COR-L47 (cell line): ENCODE data around the gene RAC3.
A peak's percentile ranks its signal among the peaks of the same experiment; 100 is the strongest.

Experiments used
- DNase-seq: peaks from one replicate; lab custom pipeline; 2025; lab: John Stamatoyannopoulos, UW

Gene RAC3

DNA sequence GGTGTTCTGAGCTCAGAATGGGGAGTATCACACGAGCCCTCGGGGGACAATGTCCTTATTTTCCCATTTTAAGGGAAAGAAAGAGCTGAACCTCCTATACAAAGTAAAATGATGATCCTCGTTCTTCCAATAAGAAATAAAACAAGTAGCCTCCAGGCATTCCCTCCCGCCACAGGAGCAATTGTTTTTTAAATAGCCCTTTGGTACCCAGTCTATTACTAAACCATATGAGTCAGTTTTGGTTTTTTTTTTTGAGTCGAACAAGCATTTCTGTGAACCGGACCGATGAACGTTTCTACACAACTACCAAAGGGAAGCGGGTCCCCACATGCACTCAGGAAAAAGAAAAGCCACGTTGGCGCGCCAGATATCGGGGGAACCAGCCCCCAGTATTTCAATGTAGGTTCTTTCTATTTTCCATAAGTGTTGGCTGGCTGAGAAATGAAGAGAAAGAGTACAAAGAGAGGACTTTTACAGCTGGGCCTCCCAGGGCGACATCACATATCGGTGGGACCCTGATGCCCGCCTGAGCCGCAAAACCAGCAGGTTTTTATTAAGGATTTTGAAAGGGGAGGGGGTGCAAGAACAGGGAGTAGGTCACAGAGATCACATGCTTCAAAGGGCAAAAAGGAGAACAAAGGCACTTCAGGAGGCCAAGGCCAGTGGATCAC lies 9.8 kb downstream of the RAC3 start:
- no peak for DNase-seq

DNA sequence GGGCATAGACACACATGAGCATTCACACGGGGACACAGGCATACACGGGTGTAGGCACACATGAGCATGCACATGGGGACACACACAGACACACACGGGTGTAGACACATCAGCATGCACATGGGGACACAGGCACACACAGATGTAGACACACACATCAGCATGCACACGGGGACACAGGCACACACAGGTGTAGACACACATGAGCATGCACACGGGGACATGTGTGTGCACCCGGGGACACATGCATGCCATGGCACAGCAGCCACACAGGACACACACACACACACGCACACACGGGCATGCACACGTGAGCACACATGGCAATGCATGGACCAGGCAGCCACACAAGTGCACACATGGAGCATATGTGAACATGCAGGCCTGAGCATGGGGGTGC lies 11.2 kb downstream of the RAC3 start:
- no peak for DNase-seq

DNA sequence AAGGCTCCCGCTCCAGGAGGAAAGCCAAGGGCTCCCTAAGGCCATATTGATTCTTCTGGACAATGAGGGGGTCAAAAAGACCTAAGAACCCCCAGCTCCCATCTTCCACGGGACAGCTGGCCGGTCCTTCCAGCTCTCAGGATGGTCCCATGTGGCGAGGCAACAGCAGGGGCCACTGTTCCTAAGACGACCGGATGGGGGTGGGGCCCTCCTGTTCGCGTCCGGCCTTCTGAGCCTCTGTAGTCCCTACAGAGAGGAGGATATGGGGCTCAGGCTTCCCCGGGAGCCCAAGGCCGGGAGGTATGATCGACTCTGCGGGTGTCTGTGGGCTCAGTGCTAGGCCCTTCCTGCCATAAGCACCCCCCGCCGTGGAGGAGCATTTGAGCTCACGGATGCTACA lies 12.0 kb downstream of the RAC3 start:
- DNase-seq, result no peak

DNA sequence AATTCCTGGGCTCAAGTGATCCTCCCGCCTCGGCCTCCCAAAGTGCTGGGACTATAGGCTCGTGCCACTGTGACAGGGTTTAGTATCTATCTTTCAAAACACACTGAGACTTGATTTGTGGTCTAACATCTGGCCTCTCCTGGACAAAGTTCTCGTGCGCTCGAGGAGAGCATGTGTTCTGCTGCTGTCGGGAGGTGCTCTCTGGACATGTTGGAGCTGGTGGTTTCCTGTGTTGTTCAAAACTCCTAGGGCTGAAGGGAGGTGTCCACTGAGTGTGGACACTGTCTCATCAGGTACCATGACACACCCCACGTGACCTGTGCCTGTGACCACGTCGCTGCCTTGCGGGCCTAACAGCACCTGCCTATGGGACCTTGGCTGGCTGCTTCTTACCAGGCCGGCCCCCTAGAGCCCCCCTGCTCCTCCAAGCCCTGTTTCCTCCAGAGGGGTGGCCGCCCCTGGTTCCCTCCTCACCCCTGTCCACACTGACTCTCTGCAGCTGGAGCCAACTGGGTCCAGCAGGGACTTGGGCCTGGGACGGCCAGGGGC lies 14.5 kb downstream of the RAC3 start:
- no peak for DNase-seq

DNA sequence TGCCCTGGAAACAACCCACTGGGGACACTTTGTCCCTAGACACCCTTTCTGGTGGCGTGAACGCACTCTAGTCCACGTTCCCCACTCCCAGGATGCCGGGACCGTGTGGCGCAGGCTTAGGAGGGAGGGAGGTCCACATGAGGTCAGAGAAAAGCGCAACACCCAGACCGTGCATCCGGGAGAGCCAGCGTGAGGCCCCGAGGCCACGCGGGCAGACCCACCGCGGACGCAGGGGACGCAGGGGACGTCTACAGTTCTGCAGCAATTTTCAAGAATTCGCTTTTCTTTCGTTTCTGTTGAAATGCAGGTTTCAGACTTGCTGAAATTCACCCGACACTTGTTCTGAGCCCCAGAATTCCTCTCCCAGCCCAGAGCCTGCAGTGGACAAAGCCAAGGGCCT lies 15.4 kb downstream of the RAC3 start:
- DNase-seq, result no peak

DNA sequence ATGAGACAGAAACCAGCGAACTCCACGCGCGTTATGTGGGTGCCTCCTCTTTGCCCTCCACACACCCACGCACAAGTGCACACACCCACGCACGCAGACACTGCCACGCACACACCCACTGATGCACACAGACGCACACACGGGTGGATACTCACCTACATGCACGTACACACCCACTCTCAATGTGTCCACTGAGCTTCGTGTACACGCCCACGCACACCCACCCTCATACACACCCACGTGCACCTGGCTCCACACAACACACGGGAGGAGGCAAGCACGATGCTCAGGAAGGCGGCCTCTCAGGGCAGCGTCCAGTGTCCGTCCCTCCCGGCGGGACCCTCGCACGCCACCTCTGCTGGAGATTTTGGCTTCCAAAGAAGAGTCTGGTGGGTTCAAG lies 15.9 kb downstream of the RAC3 start:
- no peak for DNase-seq

DNA sequence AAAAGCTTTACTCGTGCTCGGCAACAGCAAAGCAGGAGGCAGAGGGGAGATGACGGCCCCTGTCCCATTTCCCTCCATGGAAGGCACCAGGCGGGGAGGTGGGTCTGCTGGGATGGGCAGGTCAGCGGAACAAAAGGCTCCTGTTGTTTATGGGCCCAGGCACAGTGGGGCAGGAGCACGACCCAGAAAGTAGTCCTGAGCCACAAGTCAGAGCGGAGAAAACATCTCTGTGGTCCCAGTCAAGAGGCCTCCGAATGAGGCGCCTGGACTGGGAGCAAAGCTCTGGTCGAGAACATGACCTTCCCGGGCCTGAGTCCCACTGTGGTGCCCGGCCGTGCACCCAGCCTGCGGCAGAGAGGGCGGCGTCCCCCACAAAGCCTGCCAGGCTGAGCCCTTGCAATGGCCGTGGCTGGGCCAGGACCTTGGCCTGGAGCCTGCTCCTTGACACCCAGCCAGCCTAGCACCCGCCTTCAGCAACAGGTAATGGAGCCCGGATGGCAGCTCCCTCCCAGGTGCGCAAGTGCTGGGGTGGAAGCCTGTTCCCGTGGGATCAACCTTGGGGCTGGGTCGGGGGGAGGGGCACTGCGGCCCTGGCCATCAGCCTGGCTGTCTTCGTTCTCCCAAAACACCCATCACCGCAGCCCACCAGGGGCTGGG lies 16.6 kb downstream of the RAC3 start:
- no peak for DNase-seq

DNA sequence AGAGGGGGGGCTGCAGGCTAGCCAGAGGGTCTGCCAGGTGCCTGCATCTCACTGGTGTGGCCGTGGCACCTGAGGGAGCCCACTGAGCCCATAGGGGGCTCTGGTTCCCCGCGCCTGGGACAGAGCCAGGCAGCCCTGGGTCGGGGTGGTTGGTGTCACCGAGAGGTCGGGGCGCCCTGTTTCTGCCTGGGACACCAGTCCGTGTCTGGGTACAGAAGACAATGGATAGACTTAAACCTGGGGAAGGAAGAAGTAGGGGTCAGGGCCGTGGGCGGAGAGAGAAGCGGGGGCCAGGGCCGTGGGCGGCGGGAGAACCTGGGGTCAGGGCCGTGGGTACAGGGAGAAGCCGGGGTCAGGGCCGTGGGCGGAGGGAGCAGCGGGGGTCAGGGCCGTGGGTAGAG lies 17.1 kb downstream of the RAC3 start:
- DNase-seq, result no peak

DNA sequence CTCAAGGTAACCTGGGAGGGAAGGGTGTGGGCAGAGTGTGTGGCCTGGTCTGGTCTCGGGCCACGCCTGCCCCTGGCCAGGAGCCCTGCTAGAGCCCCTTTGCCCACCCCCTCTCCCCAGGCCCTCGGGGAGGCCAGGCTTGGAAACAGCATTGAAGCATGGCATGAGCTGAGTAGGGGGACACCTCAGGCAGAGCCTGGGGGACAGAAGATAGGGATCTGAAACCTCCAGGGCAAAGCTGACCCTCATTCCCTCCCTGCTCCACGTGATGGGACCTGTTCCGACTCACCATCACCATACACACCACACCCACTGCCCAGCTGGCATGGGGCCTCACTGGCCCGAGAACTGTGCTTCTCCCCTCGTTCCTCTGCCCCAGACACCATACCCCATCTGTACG lies 17.6 kb downstream of the RAC3 start:
- no peak for DNase-seq

DNA sequence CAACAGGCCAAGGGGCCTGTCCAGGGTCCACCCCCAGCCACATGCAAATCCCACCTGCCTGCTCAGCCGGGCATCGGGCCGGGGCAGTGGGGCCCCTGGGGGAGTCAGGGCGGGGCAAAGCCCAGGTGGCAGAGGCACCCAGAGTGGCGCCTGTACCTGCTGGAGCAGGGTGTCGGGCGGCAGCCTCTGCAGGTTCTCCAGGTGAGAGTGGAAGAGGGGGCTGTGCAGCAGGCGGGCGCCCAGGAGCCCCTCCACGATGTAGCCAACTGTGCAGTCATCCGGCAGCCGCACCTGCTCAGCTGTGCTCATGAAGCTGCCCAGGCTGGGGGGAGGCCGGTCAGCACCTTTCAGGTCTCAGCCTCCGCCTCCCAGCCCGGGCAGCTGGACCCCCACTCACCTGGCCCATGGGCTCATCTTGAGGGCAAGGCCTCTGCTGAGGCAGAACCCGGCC lies 18.1 kb downstream of the RAC3 start:
- no peak for DNase-seq

DNA sequence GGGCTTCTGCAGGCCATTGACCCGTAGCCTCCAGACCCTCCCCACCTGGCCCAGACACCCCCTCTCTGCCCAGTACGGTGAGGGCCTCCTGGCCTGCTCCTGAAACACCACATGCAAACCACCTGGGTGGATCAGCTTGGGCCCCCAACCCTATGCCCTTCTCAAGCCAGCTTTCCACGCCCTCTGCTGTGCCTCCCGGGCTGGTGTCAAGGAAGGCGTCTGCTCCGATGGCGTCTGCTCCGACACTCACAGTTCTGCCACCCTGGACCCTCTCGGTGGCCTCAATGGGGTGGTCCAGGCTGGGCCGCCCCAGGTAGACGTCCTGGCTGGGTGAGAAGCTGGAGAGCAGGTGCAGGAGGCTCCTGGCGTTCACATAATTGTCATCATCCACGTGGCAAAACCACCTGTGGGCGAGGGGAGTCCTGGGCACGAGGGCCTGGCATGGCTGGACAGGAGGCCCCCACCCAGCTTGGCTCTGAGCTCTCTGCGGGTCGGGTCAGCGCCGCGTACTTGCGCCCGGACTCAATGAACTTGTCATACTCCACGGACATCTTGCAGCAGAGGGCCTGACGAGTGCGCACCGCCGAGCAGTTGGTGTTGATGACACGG lies 18.8 kb downstream of the RAC3 start:
- DNase-seq, result no peak

DNA sequence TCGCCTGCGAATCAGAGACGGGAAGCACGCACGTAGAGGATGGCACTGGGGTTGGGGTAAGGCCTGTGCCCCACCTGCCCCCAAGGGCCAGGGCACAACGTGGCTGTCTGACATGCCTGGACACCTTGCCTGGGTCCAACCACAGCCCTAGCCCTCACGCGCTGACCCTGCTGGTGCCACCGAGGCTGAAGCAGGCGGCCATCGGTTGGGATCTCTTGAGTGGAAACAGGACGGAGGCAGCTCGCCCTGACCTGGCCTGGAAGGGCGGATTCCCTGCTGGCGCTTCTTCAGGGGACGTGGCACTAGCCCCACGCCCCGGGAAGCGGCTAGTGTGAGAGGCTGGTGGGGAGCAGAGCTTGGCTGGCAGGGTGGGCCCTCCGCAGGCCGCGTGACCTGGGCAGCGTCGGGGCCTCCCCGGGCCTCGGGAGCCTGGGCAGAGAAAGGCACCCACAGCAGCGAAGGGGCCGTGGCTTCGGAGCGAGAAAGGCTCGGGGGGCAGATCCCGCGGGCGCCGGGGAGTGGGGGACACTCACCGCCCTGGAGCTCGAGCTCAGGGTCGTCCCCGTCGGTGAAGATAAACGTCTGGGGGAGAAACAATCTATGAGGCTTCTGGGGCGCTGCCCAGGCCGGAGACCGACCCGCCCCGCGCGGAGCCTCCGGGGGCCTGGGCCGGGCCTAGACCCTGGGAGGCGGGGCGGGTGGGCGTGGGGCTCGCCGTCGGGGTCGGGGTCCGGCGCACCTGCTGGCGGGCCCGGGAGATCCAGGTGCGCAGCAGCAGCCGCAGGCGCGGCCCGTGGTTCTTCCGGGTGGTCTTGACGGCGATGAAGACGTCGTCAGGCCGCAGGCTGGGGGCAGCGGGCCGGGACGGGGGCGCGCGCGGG lies 19.5 kb downstream of the RAC3 start:
- no peak for DNase-seq

DNA sequence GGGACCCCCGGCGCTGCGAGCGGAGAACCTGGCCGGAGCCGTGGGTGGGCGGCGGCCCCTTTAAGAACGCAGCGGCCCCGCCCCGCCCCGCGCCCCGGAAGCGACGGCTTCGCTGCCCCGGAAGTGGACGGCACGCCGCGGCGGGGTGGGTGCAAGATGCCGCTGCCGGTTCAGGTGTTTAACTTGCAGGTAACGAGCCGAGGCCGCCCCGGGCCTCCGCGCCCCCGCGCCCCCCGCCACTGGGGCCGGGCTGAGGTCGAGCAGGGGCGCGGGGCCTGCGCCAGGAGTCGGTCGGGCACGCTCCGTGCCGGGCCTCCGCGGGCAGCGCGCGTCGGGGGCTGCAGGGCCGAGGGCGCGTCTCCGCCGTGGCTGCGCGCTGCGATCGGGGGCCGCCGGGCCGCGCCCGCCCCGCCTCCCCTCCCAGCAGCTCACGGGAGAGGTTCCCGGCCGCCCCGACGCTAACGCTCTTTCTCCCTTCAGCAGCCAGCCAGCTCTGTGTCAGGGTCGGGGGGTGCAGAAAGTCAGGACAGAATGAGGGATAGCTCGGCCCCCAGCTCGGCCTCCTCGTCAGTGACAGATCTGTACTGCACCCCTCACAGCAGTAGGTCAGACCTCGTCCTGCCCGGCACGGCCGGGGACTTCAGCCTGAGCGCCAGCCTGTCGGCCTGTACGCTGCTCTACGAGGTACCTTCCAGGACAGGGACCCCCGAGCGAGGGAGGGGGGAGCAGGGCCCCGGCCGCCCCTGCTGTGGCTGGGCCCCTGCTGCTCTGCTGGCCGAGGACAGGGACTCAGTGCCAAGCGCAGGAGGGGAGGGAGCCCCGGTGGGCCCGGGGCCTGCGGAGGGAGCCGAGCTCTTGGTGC lies 20.5 kb downstream of the RAC3 start, which contains the start of the genes GPS1 and RFNG:
TSS of gene GPS1 (plus strand) at position 123 of the 862 bp plus-strand sequence. CDS start at position 157, 34 bp downstream.
TSS of gene RFNG (minus strand) at position 36 of the 862 bp plus-strand sequence. CDS start 45 bp downstream, outside the sequence.
- peak; percentile 54 for DNase-seq

DNA sequence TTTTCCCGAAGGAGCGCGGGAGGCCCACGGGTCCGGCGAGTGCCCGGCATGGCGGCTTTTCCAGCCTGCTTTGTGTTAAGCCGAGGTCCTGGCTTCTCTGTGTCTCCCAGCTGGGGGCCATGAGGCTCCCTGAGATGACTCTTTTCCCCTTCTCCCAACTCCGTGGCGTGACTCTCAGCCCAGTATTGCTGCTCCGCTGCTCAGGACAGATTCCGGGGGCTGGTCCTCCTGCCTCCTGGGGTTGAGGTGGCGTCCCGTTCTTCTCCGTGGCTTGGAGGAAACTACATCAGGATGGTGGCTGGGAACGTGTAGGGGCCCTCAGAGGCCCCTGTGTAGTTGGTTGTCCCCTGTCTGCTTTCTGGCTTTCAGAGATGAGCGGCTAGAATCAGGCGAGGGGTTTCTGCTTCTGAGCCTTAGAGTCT lies 21.2 kb downstream of the RAC3 start:
- no peak for DNase-seq

DNA sequence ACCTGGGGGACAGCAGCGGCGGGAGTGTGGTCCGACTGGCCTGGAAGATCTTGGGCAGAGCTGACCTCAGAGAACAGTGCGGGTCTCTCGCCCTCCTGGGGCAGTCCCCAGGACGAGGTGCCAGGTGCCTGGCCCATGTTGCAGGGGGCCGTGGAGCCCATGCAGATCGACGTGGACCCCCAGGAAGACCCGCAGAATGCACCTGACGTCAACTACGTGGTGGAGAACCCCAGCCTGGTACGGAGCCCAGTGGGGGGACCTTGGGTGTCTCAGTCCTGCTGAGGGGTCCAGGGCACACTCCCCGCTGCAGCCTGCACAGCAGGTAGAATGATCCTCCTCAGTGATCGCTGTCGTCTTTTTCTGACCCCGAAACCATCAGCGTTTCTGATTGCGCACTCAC lies 21.7 kb downstream of the RAC3 start:
- no peak for DNase-seq

DNA sequence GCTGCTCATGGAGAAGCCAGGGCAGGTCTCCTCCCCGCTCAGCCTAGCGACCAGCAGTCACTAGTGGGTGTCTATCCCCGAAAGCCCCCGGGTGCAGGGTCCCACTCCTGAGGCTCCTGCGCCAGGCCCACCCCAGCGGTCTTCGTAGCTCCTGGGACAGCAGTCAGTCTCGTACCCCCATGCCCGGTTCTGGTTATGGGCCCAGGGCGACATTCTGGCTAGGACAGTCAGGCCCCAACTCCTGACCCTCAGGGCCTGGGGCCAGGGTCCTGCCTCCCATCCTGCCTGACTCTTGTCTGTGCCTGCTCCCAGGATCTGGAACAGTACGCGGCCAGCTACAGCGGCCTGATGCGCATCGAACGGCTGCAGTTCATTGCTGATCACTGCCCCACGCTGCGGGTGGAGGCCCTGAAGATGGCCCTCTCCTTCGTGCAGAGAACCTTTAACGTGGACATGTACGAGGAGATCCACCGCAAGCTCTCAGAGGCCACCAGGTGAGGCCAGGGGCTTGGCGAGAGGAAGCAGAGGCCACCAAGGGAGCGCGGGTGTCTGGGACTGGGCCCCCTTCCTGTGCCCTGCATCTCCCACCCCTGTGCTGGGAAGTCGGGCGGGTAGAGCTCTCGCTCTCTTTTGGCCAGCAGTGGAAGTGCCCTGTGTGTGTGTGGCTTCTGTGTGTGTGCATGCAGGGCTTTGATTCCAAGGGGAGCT lies 22.2 kb downstream of the RAC3 start:
- DNase-seq, result no peak

DNA sequence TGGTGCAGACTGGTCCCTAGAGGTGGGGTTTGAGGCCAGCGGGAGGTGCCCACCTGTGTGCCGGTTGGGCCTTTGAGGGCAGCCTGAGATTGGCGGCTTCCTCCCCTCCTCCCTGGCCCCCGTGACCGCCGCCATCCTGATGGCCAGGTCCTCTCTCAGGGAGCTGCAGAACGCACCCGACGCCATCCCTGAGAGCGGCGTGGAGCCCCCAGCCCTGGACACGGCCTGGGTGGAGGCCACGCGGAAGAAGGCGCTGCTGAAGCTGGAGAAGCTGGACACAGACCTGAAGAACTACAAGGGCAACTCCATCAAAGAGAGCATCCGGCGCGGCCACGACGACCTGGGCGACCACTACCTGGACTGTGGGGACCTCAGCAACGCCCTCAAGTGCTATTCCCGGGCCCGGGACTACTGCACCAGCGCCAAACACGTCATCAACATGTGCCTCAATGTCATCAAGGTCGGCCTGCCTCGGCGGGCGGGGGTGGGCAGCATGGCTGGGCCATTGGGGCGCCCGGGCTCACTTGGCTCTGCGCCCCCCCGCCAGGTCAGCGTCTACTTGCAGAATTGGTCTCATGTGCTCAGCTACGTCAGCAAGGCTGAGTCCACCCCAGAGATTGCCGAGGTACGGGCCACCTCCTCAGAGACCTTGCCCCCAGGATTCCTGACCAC lies 23.0 kb downstream of the RAC3 start:
- DNase-seq, result no peak

DNA sequence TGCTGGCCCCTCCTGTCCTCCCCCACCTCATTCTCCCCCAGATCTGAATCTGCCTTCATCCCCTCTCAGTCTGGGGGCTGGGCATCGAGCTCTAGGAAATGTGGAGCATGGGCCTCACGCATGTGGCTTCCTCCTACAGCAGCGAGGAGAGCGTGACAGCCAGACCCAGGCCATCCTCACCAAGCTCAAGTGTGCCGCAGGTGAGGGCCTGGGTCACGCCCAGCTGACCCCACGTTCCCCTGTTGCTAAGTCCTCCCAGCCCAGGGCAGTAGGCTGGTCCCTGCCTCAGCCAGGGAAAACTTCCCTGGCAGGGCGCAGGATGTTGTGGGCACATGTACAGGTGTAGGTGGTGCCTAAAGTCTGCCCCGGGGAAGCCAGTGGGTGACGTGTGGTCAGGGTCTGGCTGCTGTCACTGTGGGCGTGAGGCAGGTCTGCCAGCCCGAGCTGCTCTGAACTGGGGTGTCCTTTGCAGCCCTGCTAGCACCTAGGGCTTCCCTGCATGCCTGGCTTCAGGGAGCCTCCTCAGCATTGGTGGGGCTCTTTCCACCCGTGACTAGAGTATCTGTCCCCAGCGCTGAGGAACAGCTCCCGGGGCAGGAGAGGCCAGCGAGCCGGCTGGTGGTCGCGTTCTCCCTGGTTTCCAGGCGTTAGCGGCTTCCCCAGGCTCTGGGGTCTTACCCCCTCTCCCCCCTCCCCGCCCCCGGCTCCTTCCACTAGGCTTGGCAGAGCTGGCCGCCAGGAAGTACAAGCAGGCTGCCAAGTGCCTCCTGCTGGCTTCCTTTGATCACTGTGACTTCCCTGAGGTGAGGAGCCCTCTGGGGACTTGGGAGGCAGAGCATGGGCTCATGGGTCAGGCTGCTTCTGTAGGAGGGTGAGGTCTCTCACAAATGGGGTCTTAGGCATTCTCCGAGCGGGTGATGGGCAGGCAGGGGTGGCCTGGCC lies 23.8 kb downstream of the RAC3 start:
- DNase-seq, result no peak
